SH-SY5Y (cell line): ENCODE results near the gene AGPAT3.

Experiments used
- GATA2 ChIP-seq: IDR thresholded peaks from 2 replicates; pipeline ENCODE4 v1.6.1; 2011; ENCODE audit warnings: mild to moderate bottlenecking, low read depth, low read length
- GATA3 ChIP-seq: IDR thresholded peaks from 2 replicates; pipeline ENCODE4 v1.6.1; 2011; ENCODE audit warnings: low read depth, mild to moderate bottlenecking, low read length, moderate library complexity

Gene AGPAT3, protein sequence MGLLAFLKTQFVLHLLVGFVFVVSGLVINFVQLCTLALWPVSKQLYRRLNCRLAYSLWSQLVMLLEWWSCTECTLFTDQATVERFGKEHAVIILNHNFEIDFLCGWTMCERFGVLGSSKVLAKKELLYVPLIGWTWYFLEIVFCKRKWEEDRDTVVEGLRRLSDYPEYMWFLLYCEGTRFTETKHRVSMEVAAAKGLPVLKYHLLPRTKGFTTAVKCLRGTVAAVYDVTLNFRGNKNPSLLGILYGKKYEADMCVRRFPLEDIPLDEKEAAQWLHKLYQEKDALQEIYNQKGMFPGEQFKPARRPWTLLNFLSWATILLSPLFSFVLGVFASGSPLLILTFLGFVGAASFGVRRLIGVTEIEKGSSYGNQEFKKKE

DNA sequence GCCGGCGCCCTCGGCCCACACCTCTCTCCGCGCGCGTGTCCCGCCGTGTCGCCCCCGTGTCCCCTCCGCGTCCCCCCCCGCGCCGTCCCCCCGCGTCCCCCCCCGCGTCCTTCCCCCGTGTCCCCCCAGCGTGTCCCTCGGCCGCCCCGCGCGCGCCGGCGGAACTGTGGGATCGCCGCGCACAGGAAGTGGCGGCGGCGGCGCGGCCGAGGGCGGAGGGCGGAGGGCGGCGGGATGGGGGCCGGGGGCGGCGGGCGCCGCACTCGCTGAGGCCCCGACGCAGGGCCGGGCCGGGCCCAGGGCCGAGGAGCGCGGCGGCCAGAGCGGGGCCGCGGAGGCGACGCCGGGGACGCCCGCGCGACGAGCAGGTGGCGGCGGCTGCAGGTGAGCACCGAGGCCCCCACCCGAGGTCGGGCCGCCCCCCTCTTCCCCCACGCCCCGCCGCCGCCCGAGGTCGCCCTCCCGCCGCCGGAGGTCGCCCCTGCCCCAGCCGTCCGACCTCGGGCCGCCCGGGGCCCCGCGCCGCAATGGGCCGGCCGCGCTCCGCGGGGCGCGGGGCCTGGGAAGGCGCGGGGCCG is at the start of gene AGPAT3:
TSS of gene AGPAT3 (plus strand) at position 262 of the 578 bp plus-strand sequence. CDS start 94,459 bp downstream, outside the sequence.
- TF ChIP-seq GATA3 (no peak), GATA2 (no peak)

DNA sequence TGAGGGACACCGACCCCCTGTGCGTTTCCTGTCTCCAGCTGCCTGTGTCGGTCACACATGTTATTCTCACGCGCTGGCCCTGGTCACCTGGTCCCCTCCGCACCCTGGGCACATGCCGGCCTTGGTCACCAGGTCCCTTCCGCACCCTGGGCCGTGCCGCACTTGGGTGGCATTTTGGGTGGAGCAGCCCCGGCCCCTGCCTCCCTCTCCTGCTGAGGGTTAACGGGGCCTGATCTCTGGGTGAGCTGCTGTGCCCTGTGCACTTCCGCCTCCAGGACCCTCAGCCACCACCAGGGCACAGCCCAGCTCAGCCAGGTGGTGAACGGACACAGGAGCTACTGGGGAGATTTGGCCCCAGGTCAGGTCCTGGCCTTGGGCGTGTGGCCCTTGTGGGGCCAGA is 49.0 kb upstream of the AGPAT3 start:
- no peak for TF ChIP-seq GATA2
- no peak for TF ChIP-seq GATA3

GRCh38 chr21:43816611-43817071 is 48.4 kb upstream of the AGPAT3 start:
- TF ChIP-seq GATA2, result no peak
- TF ChIP-seq GATA3, result no peak

DNA sequence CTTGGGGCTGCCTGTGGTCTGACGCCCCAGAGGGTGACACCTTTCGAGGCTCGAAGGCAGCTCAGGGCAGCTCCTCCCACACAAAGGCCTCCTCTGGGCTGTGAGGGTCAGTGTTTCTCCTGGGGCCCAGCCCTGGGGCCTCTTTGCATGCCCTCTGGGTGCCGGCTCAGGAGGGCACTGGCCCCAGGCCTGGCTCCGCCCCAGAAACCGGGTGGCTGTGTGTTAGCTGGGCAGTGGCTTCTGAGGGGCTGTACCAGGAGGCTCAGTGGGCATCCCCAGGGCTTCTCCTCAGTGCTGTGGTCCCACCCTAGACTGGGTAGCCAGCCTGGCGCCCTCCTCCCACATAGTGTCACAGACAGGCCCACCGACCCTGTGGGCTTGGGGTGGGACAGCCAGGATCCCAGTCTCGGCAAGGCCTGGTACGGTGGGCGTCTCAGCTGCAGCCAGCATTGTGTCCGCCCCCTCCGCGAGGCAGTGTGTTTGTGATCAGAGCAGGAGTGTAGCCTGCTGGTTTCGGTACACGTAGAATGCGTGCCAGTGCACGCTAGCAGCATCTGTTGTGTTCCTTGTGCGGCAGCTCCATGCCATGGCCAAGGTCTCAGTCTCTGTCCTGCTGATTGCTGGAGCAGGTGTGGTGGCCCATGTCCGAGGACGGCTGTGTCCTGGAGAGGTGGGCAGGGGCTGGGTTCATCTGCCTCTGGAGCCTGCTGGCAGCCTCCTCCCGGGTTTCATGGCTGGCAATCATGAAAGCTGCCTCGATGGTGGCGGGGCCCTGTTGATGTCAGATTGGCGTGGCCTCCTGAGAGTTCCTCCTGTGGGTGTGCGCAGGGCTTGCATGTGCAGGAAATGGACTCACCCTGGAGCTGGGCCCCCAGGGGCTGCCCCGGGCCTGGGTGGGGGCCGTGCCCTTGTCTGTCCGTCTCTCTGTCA is 47.6 kb upstream of the AGPAT3 start:
- TF ChIP-seq GATA2, result no peak
- no peak for TF ChIP-seq GATA3

GRCh38 chr21:43818685-43819084 is 46.3 kb upstream of the AGPAT3 start:
- TF ChIP-seq GATA3, result no peak

GRCh38 chr21:43819511-43820405 is 45.3 kb upstream of the AGPAT3 start:
- no peak for TF ChIP-seq GATA3
- TF ChIP-seq GATA2, result no peak

DNA sequence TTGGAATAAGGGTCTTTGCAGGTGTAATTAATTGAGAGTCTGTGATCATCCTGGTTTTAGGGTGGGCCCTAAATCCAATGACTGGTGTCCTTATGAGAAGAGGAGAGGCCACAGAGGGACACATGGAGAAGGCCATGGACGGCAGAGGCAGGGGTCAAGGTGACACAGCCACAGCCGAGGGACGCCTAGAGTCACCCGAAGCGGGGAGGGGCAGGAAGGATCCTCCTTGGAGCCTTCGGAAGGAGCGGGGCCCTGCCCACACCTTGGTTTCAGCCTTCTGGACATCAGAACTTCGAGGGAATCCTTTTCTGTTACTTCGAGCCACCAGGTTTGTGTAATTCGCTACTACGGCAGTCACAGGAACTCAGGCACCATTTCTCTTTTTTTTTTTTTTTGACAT is 44.6 kb upstream of the AGPAT3 start:
- TF ChIP-seq GATA2 (no peak), GATA3 (no peak)

- TF ChIP-seq GATA3, result no peak
- no peak for TF ChIP-seq GATA2
Measured at GRCh38 chr21:43824333-43825241, 40.4 kb upstream of the AGPAT3 start.

- no peak for TF ChIP-seq GATA2
- no peak for TF ChIP-seq GATA3
Measured at GRCh38 chr21:43825242-43825935, 39.6 kb upstream of the AGPAT3 start.

GRCh38 chr21:43825936-43826622 is 38.9 kb upstream of the AGPAT3 start:
- TF ChIP-seq GATA3 (no peak), GATA2 (no peak)

- TF ChIP-seq GATA3 (no peak), GATA2 (no peak)
Measured at GRCh38 chr21:43826623-43826974, 38.4 kb upstream of the AGPAT3 start.
